ENCODE results near the gene NECTIN1.
A peak's percentile ranks its signal among the peaks of the same experiment; 100 is the strongest.

NECTIN1 gene

GRCh38 chr11:119700536-119701346 is 28.3 kb downstream of the NECTIN1 start:
- DNase-seq (ENCODE audit: low read depth), result peak; percentile 78
- no peak for TF ChIP-seq POLR2A (IDR thresholded peaks at IDR 0.05; ENCODE audit: extremely low read depth, insufficient read length)
- TF ChIP-seq MAX (IDR thresholded peaks at IDR 0.05; ENCODE audit: low read depth, low read length), result no peak
- TF ChIP-seq MYC (IDR thresholded peaks at IDR 0.05; ENCODE audit: low read depth, low read length), result no peak
- TF ChIP-seq CTCF (IDR thresholded peaks at IDR 0.05; ENCODE audit: low read depth, low read length), result no peak
- H3K4me3 ChIP-seq (ENCODE audit: low read depth, low read length), result no peak overlapping the region

- H3K4me3 ChIP-seq (ENCODE audit: low read depth, low read length), result no peak overlapping the region
- DNase-seq (ENCODE audit: low read depth), result no peak
- TF ChIP-seq CTCF (IDR thresholded peaks at IDR 0.05; ENCODE audit: low read depth, low read length), result no peak
- TF ChIP-seq MAX (IDR thresholded peaks at IDR 0.05; ENCODE audit: low read depth, low read length), result no peak
- no peak for TF ChIP-seq POLR2A (IDR thresholded peaks at IDR 0.05; ENCODE audit: extremely low read depth, insufficient read length)
- TF ChIP-seq MYC (IDR thresholded peaks at IDR 0.05; ENCODE audit: low read depth, low read length), result no peak
These were observed 29.0 kb downstream of the NECTIN1 start for GRCh38 chr11:119700030-119700429.

- H3K4me3 ChIP-seq (ENCODE audit: low read depth, low read length), result no peak overlapping the region
- no peak for TF ChIP-seq MYC (IDR thresholded peaks at IDR 0.05; ENCODE audit: low read depth, low read length)
- TF ChIP-seq CTCF (IDR thresholded peaks at IDR 0.05; ENCODE audit: low read depth, low read length), result no peak
- no peak for TF ChIP-seq MAX (IDR thresholded peaks at IDR 0.05; ENCODE audit: low read depth, low read length)
- no peak for TF ChIP-seq POLR2A (IDR thresholded peaks at IDR 0.05; ENCODE audit: extremely low read depth, insufficient read length)
- no peak for DNase-seq (ENCODE audit: low read depth)
These were observed 29.8 kb downstream of the NECTIN1 start for GRCh38 chr11:119699227-119699626.

- no peak for DNase-seq (ENCODE audit: low read depth)
- H3K4me3 ChIP-seq (ENCODE audit: low read depth, low read length), result no peak overlapping the region
- TF ChIP-seq MYC (IDR thresholded peaks at IDR 0.05; ENCODE audit: low read depth, low read length), result no peak
- TF ChIP-seq CTCF (IDR thresholded peaks at IDR 0.05; ENCODE audit: low read depth, low read length), result no peak
- TF ChIP-seq POLR2A (IDR thresholded peaks at IDR 0.05; ENCODE audit: extremely low read depth, insufficient read length), result no peak
- TF ChIP-seq MAX (IDR thresholded peaks at IDR 0.05; ENCODE audit: low read depth, low read length), result no peak
These were observed 31.1 kb downstream of the NECTIN1 start for GRCh38 chr11:119697882-119698281.

GRCh38 chr11:119697445-119697844 is 31.6 kb downstream of the NECTIN1 start:
- DNase-seq (ENCODE audit: low read depth), result no peak
- TF ChIP-seq POLR2A (IDR thresholded peaks at IDR 0.05; ENCODE audit: extremely low read depth, insufficient read length), result no peak
- no peak for TF ChIP-seq MAX (IDR thresholded peaks at IDR 0.05; ENCODE audit: low read depth, low read length)
- no peak for TF ChIP-seq MYC (IDR thresholded peaks at IDR 0.05; ENCODE audit: low read depth, low read length)
- no peak for TF ChIP-seq CTCF (IDR thresholded peaks at IDR 0.05; ENCODE audit: low read depth, low read length)
- no peak overlapping the region for H3K4me3 ChIP-seq (ENCODE audit: low read depth, low read length)
